Kasumi-1 (cell line): ENCODE measurements around the gene EXOC3.
"Not testable (repeated sequence)": the region's sequence is repeated elsewhere in the genome, so short reads cannot be mapped to it uniquely, and the experiment has no call there.

Source experiments
- DNase-seq, 2 experiments: peaks; one replicate each; lab custom pipeline; 2025; lab: John Stamatoyannopoulos, UW

The EXOC3 gene

DNA sequence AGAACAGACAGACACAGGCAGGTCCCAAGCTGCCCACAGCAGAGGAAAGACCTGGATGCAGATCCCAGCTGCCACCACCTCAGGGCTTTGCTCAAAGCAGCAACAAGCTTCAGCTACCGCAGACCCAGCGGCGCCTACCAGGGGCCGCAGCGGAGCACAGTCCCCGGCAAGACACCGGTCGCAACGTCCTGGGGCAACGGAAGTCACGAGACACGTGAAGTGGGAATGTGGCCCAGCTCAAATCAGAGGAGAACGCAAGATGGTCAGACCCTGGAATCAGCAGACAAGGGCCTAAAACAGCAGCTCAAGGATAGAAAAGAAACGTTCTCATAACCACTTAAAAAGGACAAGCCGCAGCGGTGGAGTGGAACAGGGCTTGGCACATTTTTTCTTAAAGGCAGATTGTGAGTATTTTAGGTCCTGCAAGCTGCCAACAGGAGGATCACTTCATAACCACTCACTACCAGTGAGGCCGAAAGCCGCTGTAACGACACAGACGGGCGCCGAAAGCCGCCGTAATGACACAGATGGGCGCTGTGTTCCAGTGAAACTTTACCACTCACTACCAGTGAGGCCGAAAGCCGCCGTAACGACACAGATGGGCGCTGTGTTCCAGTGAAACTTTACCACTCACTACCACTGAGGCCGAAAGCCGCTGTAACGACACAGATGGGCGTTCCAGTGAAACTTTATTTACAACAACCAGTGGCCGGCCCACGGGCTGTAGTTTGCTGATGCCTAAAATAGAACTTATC, 59.5 kb downstream of the EXOC3 start:
- DNase-seq = no peak

DNA sequence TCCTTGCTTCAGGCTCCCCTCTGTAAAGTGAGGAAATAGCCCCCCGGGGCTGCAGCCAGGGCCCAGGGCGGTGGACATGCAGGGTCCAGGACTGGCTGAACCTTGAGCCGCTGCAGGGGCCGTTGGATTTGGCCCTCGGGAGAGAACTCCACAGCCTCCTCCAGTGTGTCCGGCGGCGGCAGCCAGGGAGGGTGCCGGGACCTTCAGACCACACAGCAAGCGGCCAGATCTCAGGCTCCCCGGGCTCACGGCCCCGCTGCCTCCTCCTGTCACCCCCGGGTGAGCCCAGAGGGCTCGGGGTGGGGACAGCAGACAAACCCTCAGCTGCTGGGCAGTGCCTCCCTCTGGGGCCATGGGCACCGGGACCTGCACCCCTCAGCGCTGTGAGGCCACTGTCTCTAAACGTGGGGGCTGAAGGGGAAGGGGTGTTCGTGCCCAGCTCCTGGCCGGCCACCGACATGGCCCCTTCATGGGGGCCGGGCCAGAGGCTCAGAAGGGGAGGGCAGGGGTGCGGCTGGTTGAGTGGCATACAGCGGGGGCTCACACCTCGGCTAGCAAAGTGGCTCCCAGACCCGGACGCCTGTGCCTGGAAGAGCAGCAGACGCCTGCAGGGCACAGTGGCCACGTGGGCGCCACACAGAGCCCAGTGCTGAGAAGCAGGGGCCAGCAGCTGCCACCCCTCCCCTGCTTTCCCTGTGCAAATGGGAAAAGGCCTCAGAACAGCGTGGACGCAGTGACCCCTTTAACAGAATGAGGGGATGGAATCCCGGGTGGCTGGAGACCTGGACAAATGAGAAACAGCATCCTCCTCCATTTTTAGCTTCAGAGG, 61.6 kb downstream of the EXOC3 start:
- no peak for DNase-seq

DNA sequence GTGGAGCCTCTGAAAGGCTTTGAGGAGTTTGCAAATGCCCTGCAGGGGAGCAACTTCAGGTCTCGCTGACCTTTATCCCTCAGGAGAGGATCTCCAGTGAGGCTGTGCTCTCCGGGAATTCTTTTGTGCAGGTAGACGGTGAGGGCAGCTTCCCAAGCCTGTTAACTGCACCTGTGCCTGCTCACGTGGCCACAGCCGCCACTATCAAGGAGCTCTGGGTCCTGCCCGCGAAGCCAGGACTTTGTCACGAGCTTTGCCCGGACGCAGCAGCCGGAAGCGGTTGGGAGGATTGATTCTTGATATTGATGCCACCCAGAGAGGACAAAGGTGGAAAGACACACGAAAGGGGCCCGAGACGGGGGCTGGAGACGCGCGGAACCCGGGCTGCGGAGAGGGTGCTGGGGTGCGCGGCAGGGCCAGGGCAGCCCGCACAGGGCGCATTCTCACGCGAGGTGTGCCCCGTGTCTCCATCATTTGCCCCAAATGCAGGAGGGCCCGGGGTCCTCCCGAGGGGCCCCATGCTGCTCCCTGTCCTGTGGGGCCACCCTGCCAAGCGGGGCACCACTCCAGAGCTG, 63.1 kb downstream of the EXOC3 start:
- no peak for DNase-seq

DNA sequence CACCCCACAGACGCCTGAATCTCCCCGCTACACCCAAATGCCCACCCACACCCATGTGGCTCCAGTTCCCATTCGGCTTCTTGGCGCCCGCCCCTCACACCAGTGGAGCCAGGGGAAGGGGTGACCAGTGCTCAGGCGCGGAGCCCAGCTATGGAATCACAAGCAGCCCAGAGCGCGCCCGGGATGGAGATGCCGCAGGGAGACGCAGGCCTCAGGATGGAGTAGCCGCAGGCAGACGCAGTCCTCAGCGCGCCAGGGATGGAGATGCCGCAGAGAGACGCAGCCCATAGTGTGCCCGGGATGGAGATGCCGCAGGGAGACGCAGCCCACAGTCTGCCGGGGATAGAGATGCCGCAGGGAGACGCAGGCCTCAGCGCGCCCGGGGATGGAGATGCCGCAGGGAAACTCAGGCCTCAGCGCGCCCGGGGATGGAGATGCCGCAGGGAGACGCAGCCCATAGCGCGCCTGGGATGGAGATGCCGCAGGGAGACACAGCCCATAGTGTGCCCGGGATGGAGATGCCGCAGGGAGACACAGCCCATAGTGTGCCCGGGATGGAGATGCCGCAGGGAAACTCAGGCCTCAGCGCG, 65.1 kb downstream of the EXOC3 start:
- DNase-seq = not testable (repeated sequence)

DNA sequence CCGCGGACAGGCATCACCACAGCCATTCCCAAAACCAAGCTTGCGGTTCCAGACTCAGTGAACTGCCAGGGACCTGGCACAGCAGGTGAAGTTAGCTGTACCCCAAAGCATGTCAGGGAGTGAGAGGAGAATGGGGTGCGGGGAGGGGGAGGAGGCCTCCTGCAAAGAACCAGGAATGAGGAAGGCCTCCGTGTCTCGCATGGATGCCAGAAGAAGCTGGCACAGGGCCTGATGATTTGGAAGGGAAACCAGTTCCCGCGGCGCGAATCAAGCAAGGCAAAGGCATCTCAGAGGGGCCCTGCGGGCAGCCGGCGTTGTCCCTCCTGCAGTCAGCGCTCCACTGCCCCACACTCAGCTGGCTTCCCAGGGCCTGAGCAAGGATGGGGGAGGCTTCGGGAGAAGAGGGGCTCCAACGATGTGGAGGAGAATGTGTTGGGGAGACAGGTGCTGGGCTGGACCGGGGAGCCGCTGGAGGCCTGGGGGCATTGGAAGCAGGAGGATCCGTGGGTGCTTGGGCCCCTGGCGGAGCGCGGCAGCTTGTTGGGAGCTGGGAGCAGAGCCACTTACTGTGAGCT, 66.7 kb downstream of the EXOC3 start:
- DNase-seq = no peak

DNA sequence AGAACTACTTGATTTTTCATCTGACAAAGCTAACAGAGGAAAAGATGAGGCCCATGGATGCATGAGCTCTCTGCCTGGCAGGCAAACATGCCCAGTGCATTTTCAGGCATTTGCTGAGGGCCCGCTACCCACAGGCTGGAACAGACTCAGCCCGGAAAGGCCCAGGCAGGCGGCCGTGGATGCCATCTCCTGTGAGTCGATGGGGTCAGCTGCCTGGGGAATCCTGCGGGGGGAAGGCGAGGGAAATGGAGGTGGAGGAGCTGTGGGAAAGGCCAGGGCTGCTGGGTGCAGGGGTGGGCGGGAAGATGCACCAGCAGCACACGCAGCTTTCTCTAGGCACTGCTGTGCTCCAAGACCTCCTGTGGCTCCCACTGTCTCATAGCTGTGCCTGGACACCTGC, 67.5 kb downstream of the EXOC3 start:
- no peak for DNase-seq

DNA sequence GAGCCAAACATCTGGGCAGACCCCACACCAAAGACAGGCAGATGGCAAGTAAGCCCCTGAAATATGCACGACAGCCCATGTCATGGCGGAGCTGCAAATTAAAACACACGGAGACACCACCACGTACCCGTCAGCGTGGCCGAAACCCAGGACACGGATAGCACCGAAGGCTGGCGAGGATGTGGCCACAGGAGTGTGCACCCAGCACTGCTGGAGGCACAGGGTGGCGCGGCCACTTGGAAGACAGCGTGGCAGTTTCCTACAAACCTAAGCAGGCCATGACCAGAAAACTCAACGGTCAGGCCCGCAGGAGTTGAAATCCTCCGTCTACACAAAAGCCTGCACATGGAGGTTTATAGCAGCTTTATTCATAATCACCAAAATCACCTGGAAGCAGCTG, 68.5 kb downstream of the EXOC3 start:
- DNase-seq = no peak

DNA sequence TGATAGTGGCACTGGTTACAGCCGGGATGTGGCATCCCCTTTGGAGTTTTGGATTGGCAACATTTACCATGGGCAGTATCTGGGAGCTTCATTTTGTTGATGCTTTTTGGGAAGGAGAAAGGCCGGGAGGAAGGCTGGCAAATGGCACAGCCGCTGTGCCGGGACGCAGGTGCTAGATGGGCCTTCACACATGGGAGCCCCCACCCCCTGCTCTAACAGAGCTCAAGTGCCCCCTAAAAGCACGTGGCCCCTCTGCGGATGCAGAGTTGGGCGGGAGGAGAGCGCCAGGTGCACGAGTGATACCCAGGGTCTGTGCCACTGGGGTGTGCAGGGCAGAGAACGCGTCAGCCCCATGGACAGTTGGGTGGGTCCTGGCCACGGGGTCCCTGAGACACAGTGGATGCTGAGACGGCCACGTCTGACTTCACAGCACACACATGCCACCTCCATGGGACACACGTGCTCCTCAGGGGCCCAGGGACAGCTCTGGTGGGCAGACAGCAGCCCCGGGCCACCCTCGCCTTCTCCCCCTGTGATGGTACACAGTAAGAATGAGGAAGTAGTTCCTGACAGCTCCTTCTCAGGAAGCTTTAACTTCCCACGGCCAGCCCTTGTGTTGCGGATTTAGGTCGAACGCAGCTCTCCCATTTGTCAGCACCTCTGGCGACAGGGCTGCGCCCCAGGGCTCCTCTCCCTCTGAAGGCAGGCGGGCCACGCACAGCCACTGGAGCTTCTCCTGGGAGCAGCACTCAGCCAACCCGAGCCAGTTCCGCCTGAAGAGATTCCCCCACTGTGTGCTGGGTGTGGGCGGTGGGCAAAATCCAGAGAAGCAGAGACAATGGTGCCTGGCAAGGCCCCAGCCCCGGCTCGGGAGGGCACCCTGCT, 70.5 kb downstream of the EXOC3 start:
- peak; percentile 42 to 47 for DNase-seq

DNA sequence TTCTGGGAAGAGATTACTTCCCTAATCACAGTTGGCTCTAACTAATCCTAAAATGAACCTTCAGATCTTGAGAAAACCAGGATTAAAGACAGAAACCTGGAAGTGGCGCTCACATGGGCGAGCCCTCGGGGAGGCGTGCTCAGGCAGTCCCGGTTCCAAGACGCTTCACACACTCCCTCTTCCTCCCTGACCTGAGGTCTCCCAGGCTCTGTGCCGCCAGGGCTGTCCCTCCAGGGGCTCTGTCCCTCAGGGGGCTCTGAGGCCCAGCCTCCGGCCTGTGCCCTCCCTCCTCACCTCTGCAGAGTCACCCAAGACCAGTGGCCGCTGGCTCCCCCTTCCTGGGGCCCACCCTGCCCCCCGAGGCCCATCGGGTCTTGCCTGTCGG, 71.1 kb downstream of the EXOC3 start:
- no peak for DNase-seq

DNA sequence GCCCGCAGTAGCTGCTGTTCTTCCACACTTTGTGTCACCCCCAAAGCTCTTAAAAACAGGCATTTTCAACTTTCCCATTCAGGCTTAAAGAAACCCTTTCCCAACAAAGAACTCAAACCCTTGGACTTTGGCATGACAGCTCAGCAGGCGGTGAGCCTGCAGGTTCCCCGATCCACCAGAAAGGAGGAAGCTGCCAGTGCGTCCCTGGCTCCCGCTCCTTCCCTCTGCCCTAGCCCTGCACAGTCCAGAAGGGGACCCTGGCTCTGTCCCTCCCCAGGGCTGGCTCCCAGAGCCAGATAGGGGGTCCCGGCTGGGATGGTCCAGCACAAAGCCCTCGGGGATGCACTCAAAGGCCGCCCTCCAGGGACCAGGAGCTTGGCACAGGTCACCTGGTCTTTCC, 71.7 kb downstream of the EXOC3 start:
- DNase-seq = no peak

DNA sequence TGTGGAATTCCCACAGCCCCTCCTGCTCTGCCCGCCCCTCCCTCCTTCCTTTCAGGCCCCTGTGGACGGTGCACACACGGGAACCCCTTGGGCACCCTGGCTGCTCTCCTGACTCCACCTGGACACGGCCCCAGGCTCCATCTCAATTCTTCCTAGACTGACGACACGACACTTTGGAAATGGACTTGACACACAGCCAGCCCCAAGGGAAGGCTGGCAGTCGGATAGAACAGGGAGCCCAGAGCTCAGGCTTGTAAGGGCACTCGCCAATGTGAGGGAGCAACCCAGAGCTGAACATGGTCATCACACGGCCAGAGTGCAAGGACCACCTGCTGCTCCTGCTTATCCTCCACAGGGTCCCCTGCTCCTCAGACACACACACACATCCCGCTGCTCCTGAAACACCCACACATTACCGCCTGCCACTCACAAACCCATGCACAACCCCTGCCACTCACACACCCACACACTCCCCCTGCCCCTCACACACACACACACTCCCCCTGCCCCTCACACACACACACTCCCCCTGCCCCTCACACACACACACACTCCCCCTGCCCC, 72.4 kb downstream of the EXOC3 start:
- no peak for DNase-seq

DNA sequence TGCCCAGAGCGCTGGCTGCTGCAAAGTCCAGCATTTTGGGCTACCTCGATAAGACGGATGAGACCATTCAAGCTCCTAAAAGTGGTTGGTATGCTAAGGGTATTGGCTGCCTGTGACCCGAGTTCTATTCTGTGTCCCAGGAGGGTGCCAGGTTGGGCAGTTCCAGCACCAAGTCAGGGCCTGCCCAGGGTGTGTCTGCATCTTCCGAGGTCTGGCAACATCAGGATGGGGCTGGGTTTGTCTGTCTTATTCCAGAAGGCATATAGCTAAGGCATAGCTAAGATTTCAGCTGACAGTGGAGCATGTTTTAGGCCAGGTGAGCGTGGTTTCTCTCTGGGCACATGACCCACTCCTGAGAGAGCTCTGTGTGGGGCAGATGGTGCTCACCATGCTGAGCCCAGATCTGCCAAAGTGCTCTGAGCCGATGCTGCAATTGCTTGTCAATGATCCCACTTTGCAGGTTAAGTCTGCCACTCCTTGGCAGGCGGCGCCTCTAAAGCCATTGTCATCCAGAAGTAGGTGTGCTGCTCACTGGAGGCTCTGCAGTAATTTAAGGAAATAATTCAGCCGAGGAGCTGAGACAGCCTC, 73.5 kb downstream of the EXOC3 start:
- DNase-seq = no peak
